SIG-M5 treated with dmso at 0.1 percent for 504 hours (cell line): ENCODE data around the gene MAML3.

Source experiments
- DNase-seq: peaks from one replicate; lab custom pipeline; 2025; ENCODE audit not compliant: unreplicated experiment; lab: John Stamatoyannopoulos, UW

MAML3 gene

GRCh38 chr4:140153718-140154571 is at the start of gene MAML3:
Gene MAML3, minus strand, starts transcription at chr4:140154184. Its CDS starts 857 bp downstream, at chr4:140153327.
- DNase-seq, result peak; percentile 75

- no peak for DNase-seq
These were observed 45.0 kb upstream of the MAML3 start for GRCh38 chr4:140198942-140199341.

- DNase-seq, result no peak
These were observed 41.8 kb upstream of the MAML3 start for GRCh38 chr4:140195806-140196205.

- no peak for DNase-seq
These were observed 35.8 kb upstream of the MAML3 start for GRCh38 chr4:140189805-140190204.

GRCh38 chr4:140188975-140189374 is 35.0 kb upstream of the MAML3 start:
- no peak for DNase-seq

- DNase-seq, result no peak
These were observed 33.3 kb upstream of the MAML3 start for GRCh38 chr4:140187316-140187695.

- DNase-seq, result no peak
These were observed 32.8 kb upstream of the MAML3 start for GRCh38 chr4:140186651-140187315.

- no peak for DNase-seq
These were observed 32.1 kb upstream of the MAML3 start for GRCh38 chr4:140186082-140186438.

- no peak for DNase-seq
These were observed 31.6 kb upstream of the MAML3 start for GRCh38 chr4:140185412-140186081.

- DNase-seq, result no peak
These were observed 29.3 kb upstream of the MAML3 start for GRCh38 chr4:140183270-140183669.

GRCh38 chr4:140180577-140180976 is 26.6 kb upstream of the MAML3 start:
- DNase-seq, result no peak

GRCh38 chr4:140176735-140177134 is 22.8 kb upstream of the MAML3 start:
- no peak for DNase-seq

GRCh38 chr4:140174543-140174942 is 20.6 kb upstream of the MAML3 start:
- no peak for DNase-seq

GRCh38 chr4:140172960-140173359 is 19.0 kb upstream of the MAML3 start:
- no peak for DNase-seq

GRCh38 chr4:140170299-140170698 is 16.3 kb upstream of the MAML3 start:
- DNase-seq, result no peak

GRCh38 chr4:140168936-140169335 is 15.0 kb upstream of the MAML3 start:
- DNase-seq, result no peak

GRCh38 chr4:140168474-140168873 is 14.5 kb upstream of the MAML3 start:
- no peak for DNase-seq

GRCh38 chr4:140163029-140163810 is 9.2 kb upstream of the MAML3 start:
- no peak for DNase-seq

GRCh38 chr4:140162596-140162995 is 8.6 kb upstream of the MAML3 start:
- no peak for DNase-seq

- no peak for DNase-seq
These were observed 4.5 kb upstream of the MAML3 start for GRCh38 chr4:140158365-140159030.

GRCh38 chr4:140157341-140157740 is 3.4 kb upstream of the MAML3 start:
- DNase-seq, result no peak
